HepG2 (cell line): ENCODE results near the gene IGFALS. TPM values are rescaled to one million over a fixed set of nuclear protein-coding genes. Genes with fewer than 3 reads are reported as not detected.

ENCODE experiments used
- ADNP ChIP-seq: sonication (generic); formaldehyde crosslinking; IDR thresholded peaks from 2 replicates; pipeline ENCODE4 v1.4.0; 2020; ENCODE audit warnings: missing genetic modification reagents
- AGO2 ChIP-seq: fragments of 200-400 bp; formaldehyde crosslinking; optimal IDR thresholded peaks from 2 replicates; pipeline ENCODE3; 2017; ENCODE audit warnings: mild to moderate bottlenecking, low read depth, low read length, moderate library complexity
- HHEX ChIP-seq: IDR thresholded peaks from 2 replicates; pipeline ENCODE4 v1.6.1; 2016; ENCODE audit warnings: control low read depth
- KLF13 ChIP-seq: sonication (generic); formaldehyde crosslinking; IDR thresholded peaks from 2 replicates; pipeline ENCODE4 v1.4.0; 2020; ENCODE audit warnings: mild to moderate bottlenecking, missing genetic modification reagents
- KMT2A ChIP-seq: sonication (generic); formaldehyde crosslinking; IDR thresholded peaks from 2 replicates; pipeline ENCODE4 v1.4.0; 2020; ENCODE audit warnings: missing genetic modification reagents
- KMT2B ChIP-seq: IDR thresholded peaks from 2 replicates; pipeline ENCODE4 v1.6.1; 2016; ENCODE audit warnings: missing genetic modification reagents, missing compliant biosample characterization
- MED8 ChIP-seq: sonication (generic); formaldehyde crosslinking; IDR thresholded peaks from 2 replicates; pipeline ENCODE4 v1.8.1; 2023; ENCODE audit warnings: mild to moderate bottlenecking, missing genetic modification reagents; ENCODE audit not compliant: insufficient replicate concordance
- NR2F6 ChIP-seq, 2 experiments: IDR thresholded peaks; 2 replicates each; pipeline ENCODE4 v1.6.1; 2016; ENCODE audit warnings: antibody characterized with exemption in 1 of 2, mild to moderate bottlenecking in 1 of 2
- RFX1 ChIP-seq: fragments of 450-650 bp; IDR thresholded peaks from 2 replicates; pipeline ENCODE4 v1.6.1; 2017
- SIX4 ChIP-seq: sonication (generic); formaldehyde crosslinking; IDR thresholded peaks from 2 replicates; pipeline ENCODE4 v1.4.0; 2020; ENCODE audit warnings: missing genetic modification reagents
- SNRNP70 ChIP-seq: fragments of 200-400 bp; formaldehyde crosslinking; IDR thresholded peaks from 2 replicates; pipeline ENCODE4 v1.6.1; 2017; ENCODE audit warnings: mild to moderate bottlenecking, low read depth, low read length, moderate library complexity
- SRSF9 ChIP-seq: fragments of 200-400 bp; formaldehyde crosslinking; IDR thresholded peaks from 2 replicates; pipeline ENCODE4 v1.6.1; 2018; ENCODE audit warnings: borderline replicate concordance, mild to moderate bottlenecking, low read depth, low read length; ENCODE audit not compliant: insufficient read depth, poor library complexity, severe bottlenecking
- SUZ12 ChIP-seq: fragments of 150-350 bp; IDR thresholded peaks from 2 replicates; pipeline ENCODE4 v1.6.1; 2014; ENCODE audit warnings: low read depth, low read length
- THAP11 ChIP-seq: IDR thresholded peaks from 2 replicates; pipeline ENCODE4 v1.6.1; 2016; ENCODE audit warnings: missing biosample characterization, missing genetic modification reagents
- ZMYM3 ChIP-seq: sonication (generic); formaldehyde crosslinking; IDR thresholded peaks from 2 replicates; pipeline ENCODE4 v1.5.1; 2020; ENCODE audit warnings: mild to moderate bottlenecking, missing genetic modification reagents
- ZNF10 ChIP-seq: sonication (generic); formaldehyde crosslinking; IDR thresholded peaks from 2 replicates; pipeline ENCODE4 v1.4.0; 2020; ENCODE audit warnings: mild to moderate bottlenecking, low read depth, missing genetic modification reagents, borderline replicate concordance
- ZNF382 ChIP-seq: sonication (generic); formaldehyde crosslinking; IDR thresholded peaks from 2 replicates; pipeline ENCODE4 v1.5.0; 2020; ENCODE audit warnings: missing genetic modification reagents, mild to moderate bottlenecking, borderline replicate concordance
- ZNF792 ChIP-seq: IDR thresholded peaks from 2 replicates; pipeline ENCODE4 v1.6.1; 2016
- polyA plus RNA-seq, 8 experiments: library from polyadenylated mRNA; depleted of rRNA in 3 of 8; stranded (reverse) in 7 of 8; unstranded in 1 of 8; fragments of >200 nt; fragmentation: Illumina TruSeq in 4 of 8; extraction: Trizol in 4 of 8; gene quantifications; 2 replicates each; pipeline versions ENCODE4 v1.2.1 to v1.2.3, GENCODE V29; 2011 to 2016; ENCODE audit warnings: low read depth in 4 of 8, missing spikeins in 1 of 8, mixed read lengths in 1 of 8; ENCODE audit not compliant: insufficient read depth in 1 of 8
- total RNA-seq, 5 experiments: library from RNA; depleted of rRNA; stranded (reverse); fragments of >200 nt; fragmentation: Illumina TruSeq; extraction: Trizol; gene quantifications; 2 replicates each; pipeline ENCODE4 v1.2.3, GENCODE V29; 2016; ENCODE audit warnings: low read depth in 1 of 5
- TF ChIP-seq, protein P1 (sequence below): sonication (generic); formaldehyde crosslinking; IDR thresholded peaks from 2 replicates; pipeline ENCODE4 v1.8.0; 2022; ENCODE audit warnings: missing genetic modification reagents, mild to moderate bottlenecking, moderate library complexity, borderline replicate concordance
- TF ChIP-seq, protein P2 (sequence below): sonication (generic); formaldehyde crosslinking; IDR thresholded peaks from 2 replicates; pipeline ENCODE4 v1.5.0; 2020; ENCODE audit warnings: mild to moderate bottlenecking, low read depth, missing genetic modification reagents, borderline replicate concordance
- TF ChIP-seq, protein P3 (sequence below): sonication (generic); formaldehyde crosslinking; IDR thresholded peaks from 2 replicates; pipeline ENCODE4 v1.9.0; 2021; ENCODE audit warnings: missing genetic modification reagents, borderline replicate concordance
- TF ChIP-seq, protein P4 (sequence below): sonication (generic); formaldehyde crosslinking; IDR thresholded peaks from 2 replicates; pipeline ENCODE4 v1.5.1; 2020; ENCODE audit warnings: missing genetic modification reagents, mild to moderate bottlenecking, borderline replicate concordance
- TF ChIP-seq, protein P5 (sequence below): sonication (generic); formaldehyde crosslinking; IDR thresholded peaks from 2 replicates; pipeline ENCODE4 v1.5.0; 2020; ENCODE audit warnings: mild to moderate bottlenecking, missing genetic modification reagents

The IGFALS gene
- total and polyA plus RNA-seq, 2 of the 13 experiments (the other 11 are each of a cell fraction or from before 2014, with no cell fraction given), result 0.34 to 2.4 TPM

DNA sequence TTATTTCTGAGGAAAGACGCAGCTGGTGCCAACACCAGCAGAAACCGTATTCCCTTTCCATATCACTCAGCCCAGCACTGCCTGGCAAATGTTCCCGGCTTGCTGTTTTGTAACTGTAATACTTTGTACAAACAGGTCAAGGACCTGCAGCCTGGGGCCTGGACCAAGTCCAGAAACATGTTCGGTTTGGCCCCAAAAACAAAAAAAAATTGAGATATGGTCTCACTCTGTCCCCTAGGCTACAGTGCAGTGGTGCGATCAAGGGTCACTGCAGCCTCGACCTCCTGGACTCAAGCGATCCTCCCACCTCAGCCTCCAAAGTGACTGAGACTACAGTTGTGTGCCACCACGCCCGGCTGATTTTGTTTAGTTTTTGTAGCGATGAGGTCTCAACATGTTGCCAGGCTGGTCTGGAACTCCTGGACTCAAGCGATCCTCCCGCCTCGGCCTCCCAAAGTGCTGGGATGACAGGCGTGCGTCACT lies 31.9 kb upstream of the IGFALS start (continued):
- TF ChIP-seq SUZ12, result no peak
- peak; percentile 95 for TF ChIP-seq ADNP (CRISPR knock-in tag)
- TF ChIP-seq NR2F6 (IDR thresholded peaks at IDR 0.05), result peak; percentile 83
- peak; percentile 87 for TF ChIP-seq NR2F6 (CRISPR knock-in tag; IDR thresholded peaks at IDR 0.05)
- peak; percentile 99 for TF ChIP-seq ZMYM3 (CRISPR knock-in tag)
- TF ChIP-seq KMT2A (CRISPR knock-in tag), result no peak; the same call in 1 of the 2 replicates
- TF ChIP-seq SIX4 (CRISPR knock-in tag), result no peak; the same call in 1 of the 2 replicates
- TF ChIP-seq, protein P1, sequence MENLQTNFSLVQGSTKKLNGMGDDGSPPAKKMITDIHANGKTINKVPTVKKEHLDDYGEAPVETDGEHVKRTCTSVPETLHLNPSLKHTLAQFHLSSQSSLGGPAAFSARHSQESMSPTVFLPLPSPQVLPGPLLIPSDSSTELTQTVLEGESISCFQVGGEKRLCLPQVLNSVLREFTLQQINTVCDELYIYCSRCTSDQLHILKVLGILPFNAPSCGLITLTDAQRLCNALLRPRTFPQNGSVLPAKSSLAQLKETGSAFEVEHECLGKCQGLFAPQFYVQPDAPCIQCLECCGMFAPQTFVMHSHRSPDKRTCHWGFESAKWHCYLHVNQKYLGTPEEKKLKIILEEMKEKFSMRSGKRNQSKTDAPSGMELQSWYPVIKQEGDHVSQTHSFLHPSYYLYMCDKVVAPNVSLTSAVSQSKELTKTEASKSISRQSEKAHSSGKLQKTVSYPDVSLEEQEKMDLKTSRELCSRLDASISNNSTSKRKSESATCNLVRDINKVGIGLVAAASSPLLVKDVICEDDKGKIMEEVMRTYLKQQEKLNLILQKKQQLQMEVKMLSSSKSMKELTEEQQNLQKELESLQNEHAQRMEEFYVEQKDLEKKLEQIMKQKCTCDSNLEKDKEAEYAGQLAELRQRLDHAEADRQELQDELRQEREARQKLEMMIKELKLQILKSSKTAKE (CRISPR knock-in tag), result no peak
- no peak for TF ChIP-seq ZNF792 (CRISPR knock-in tag)
- TF ChIP-seq, protein P2, sequence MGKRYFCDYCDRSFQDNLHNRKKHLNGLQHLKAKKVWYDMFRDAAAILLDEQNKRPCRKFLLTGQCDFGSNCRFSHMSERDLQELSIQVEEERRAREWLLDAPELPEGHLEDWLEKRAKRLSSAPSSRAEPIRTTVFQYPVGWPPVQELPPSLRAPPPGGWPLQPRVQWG (CRISPR knock-in tag), result no peak
- no peak for TF ChIP-seq SRSF9
- TF ChIP-seq THAP11 (CRISPR knock-in tag), result no peak
- no peak for TF ChIP-seq MED8 (CRISPR knock-in tag)
- TF ChIP-seq AGO2, result no peak
- TF ChIP-seq, protein P3, sequence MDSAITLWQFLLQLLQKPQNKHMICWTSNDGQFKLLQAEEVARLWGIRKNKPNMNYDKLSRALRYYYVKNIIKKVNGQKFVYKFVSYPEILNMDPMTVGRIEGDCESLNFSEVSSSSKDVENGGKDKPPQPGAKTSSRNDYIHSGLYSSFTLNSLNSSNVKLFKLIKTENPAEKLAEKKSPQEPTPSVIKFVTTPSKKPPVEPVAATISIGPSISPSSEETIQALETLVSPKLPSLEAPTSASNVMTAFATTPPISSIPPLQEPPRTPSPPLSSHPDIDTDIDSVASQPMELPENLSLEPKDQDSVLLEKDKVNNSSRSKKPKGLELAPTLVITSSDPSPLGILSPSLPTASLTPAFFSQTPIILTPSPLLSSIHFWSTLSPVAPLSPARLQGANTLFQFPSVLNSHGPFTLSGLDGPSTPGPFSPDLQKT (CRISPR knock-in tag), result no peak
- TF ChIP-seq, protein P4, sequence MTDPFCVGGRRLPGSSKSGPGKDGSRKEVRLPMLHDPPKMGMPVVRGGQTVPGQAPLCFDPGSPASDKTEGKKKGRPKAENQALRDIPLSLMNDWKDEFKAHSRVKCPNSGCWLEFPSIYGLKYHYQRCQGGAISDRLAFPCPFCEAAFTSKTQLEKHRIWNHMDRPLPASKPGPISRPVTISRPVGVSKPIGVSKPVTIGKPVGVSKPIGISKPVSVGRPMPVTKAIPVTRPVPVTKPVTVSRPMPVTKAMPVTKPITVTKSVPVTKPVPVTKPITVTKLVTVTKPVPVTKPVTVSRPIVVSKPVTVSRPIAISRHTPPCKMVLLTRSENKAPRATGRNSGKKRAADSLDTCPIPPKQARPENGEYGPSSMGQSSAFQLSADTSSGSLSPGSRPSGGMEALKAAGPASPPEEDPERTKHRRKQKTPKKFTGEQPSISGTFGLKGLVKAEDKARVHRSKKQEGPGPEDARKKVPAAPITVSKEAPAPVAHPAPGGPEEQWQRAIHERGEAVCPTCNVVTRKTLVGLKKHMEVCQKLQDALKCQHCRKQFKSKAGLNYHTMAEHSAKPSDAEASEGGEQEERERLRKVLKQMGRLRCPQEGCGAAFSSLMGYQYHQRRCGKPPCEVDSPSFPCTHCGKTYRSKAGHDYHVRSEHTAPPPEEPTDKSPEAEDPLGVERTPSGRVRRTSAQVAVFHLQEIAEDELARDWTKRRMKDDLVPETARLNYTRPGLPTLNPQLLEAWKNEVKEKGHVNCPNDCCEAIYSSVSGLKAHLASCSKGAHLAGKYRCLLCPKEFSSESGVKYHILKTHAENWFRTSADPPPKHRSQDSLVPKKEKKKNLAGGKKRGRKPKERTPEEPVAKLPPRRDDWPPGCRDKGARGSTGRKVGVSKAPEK (CRISPR knock-in tag), result no peak
- TF ChIP-seq KLF13 (CRISPR knock-in tag), result no peak
- TF ChIP-seq, protein P5, sequence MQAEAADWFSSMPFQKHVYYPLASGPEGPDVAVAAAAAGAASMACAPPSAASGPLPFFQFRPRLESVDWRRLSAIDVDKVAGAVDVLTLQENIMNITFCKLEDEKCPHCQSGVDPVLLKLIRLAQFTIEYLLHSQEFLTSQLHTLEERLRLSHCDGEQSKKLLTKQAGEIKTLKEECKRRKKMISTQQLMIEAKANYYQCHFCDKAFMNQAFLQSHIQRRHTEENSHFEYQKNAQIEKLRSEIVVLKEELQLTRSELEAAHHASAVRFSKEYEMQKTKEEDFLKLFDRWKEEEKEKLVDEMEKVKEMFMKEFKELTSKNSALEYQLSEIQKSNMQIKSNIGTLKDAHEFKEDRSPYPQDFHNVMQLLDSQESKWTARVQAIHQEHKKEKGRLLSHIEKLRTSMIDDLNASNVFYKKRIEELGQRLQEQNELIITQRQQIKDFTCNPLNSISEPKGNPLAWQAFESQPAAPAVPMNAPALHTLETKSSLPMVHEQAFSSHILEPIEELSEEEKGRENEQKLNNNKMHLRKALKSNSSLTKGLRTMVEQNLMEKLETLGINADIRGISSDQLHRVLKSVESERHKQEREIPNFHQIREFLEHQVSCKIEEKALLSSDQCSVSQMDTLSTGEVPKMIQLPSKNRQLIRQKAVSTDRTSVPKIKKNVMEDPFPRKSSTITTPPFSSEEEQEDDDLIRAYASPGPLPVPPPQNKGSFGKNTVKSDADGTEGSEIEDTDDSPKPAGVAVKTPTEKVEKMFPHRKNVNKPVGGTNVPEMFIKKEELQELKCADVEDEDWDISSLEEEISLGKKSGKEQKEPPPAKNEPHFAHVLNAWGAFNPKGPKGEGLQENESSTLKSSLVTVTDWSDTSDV (CRISPR knock-in tag), result no peak
- no peak for TF ChIP-seq ZNF10 (CRISPR knock-in tag)
- TF ChIP-seq KMT2B (CRISPR knock-in tag), result no peak
- TF ChIP-seq HHEX, result no peak
- no peak for TF ChIP-seq ZNF382 (CRISPR knock-in tag)
- TF ChIP-seq SNRNP70, result no peak
- no peak for TF ChIP-seq RFX1
